ENCODE measurements around the gene ACE2. TPM values are rescaled to one million over a fixed set of nuclear protein-coding genes. Genes with fewer than 3 reads are reported as not detected.

The ACE2 gene
- total RNA-seq, 4 donors from 2014 or later, result 2.5 to 457 (median 180) TPM

GRCh38 chrX:15514279-15514678 lies 86.5 kb downstream of the ACE2 start:
- TF ChIP-seq CTCF (IDR thresholded peaks at IDR 0.05) (no peak), POLR2A (IDR thresholded peaks at IDR 0.05) (no peak)
- H3K27me3 ChIP-seq, result no peaks in the 10 kb centered on the region

DNA sequence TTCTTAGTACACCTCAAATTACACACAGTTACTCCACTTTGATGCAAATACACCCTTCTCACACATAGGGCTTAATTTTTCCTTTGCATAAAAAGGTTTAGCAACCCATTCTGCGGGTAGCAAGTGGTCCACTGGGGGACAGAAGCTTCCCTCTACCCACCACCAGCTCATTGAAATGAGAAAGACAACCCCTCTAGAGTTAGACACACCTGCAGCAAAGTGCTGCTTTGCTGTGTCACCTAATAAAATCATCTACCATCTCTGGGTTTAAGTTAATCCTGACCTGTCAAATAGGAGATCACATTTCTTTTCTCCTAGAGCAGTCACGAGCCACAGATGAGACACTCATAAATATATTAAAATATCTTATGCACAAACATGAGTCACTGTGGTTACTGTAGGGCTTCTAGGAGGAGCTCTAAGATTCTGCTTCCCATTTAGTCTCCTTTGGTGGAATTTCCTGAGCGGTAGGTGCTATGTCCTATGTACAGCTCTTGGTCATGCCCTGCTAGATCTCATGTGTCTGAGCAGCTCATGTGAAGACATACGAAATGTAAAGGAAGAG lies 88.3 kb downstream of the ACE2 start:
- H3K27me3 ChIP-seq, result no peaks in the 10 kb centered on the region
- no peaks in the 10 kb centered on the region for H3K36me3 ChIP-seq
- DNase-seq, result no peak
- H3K4me1 ChIP-seq, result no peaks in the 10 kb centered on the region
- H3K4me3 ChIP-seq, result no peak overlapping the region
- H3K27ac ChIP-seq, result no peak overlapping the region
- TF ChIP-seq CTCF (IDR thresholded peaks at IDR 0.05) (no peak), POLR2A (IDR thresholded peaks at IDR 0.05) (no peak)
- no peaks in the 10 kb centered on the region for H3K9me3 ChIP-seq

More at GRCh38 chrX:15514279-15514678, 86.5 kb downstream of the ACE2 start:
- H3K27ac ChIP-seq, result no peak overlapping the region
- H3K9me3 ChIP-seq, result no peaks in the 10 kb centered on the region
- no peak for DNase-seq
- no peaks in the 10 kb centered on the region for H3K36me3 ChIP-seq
- no peaks in the 10 kb centered on the region for H3K4me1 ChIP-seq
- no peak overlapping the region for H3K4me3 ChIP-seq

- Histone ChIP-seq H3K4me3 (no peak overlapping the region), H3K9me3 (no peaks in the 10 kb centered on the region), H3K27me3 (no peaks in the 10 kb centered on the region), H3K4me1 (no peaks in the 10 kb centered on the region), H3K36me3 (no peaks in the 10 kb centered on the region), H3K27ac (no peak overlapping the region)
- TF ChIP-seq POLR2A (IDR thresholded peaks at IDR 0.05) (no peak), CTCF (IDR thresholded peaks at IDR 0.05) (no peak)
- DNase-seq, result no peak
Observed at GRCh38 chrX:15511563-15511962, 89.2 kb downstream of the ACE2 start.

Other genes with a start within 250 kb of the ACE2 start
- gene VEGFD, start 216.5 kb downstream of the ACE2 start, total RNA-seq, result 1 to 10 TPM in 2 of 4 donors, not detected in 2; 1.9 to 3.4 TPM
- gene PIR, start 107.6 kb downstream of the ACE2 start, total RNA-seq, result 10 to 100 TPM in 2 of 4 donors, 1 to 10 TPM in 2; 5.7 to 23.1 (median 15.8) TPM
- gene BMX, start 100.2 kb downstream of the ACE2 start, total RNA-seq, result 1 to 10 TPM; 2.5 to 5.8 (median 4.0) TPM
- not detected for gene CLTRN, start 63.8 kb upstream of the ACE2 start, total RNA-seq
- gene CA5B, start 137.3 kb upstream of the ACE2 start, total RNA-seq, result 10 to 100 TPM in 3 of 4 donors, 1 to 10 TPM in 1; 7.4 to 21.7 (median 19.1) TPM
- gene ZRSR2, start 189.5 kb upstream of the ACE2 start, total RNA-seq, result 10 to 100 TPM in 1 of 4 donors, 1 to 10 TPM in 3; 3.2 to 16.5 (median 5.8) TPM